Vagina (tissue), 2 donors: ENCODE measurements around the gene FRYL. TPM values are rescaled to one million over a fixed set of nuclear protein-coding genes. Genes with fewer than 3 reads are reported as not detected.
"Not testable (repeated sequence)": the region's sequence is repeated elsewhere in the genome, so short reads cannot be mapped to it uniquely, and the experiment has no call there.

ENCODE experiments used
- DNase-seq, 2 donors: peaks; one replicate each; pipeline ENCODE4 v3.0.0-alpha.2; 2017; ENCODE audit errors: extremely low spot score in 2 of 2
- H3K27ac ChIP-seq: fragments of 200-600 bp; sonication (generic); one replicate; pipeline ENCODE4 v1.5.1; 2019
- H3K27me3 ChIP-seq: fragments of 200-600 bp; sonication (generic); one replicate; pipeline ENCODE4 v1.5.1; 2019
- H3K36me3 ChIP-seq, 2 donors: fragments of 200-600 bp; sonication (generic); one replicate each; pipeline ENCODE4 v1.5.1; 2017 to 2019
- H3K4me1 ChIP-seq: fragments of 200-600 bp; sonication (generic); one replicate; pipeline ENCODE4 v1.5.1; 2019
- H3K4me3 ChIP-seq, 2 donors: fragments of 200-600 bp; sonication (generic); 1 replicate in 1 of 2; 2 replicates in 1 of 2; pipeline ENCODE4 v1.5.1; 2016 to 2019
- H3K9me3 ChIP-seq: fragments of 200-600 bp; sonication (generic); one replicate; pipeline ENCODE4 v1.5.1; 2019
- CTCF ChIP-seq, 3 experiments: fragments of 450-650 bp in 2 of 3; fragments of 200-600 bp in 1 of 3; sonication (generic) in 1 of 3; IDR thresholded peaks; one replicate each; pipeline ENCODE4 v1.5.1; 2017 to 2019; ENCODE audit warnings: antibody characterized with exemption in 3 of 3, mild to moderate bottlenecking in 2 of 3, moderate library complexity in 2 of 3
- POLR2A ChIP-seq, 2 donors: fragments of 450-650 bp; IDR thresholded peaks; one replicate each; pipeline ENCODE4 v1.6.1; 2017; ENCODE audit warnings: antibody characterized with exemption in 2 of 2, mild to moderate bottlenecking in 2 of 2, moderate library complexity in 2 of 2
- POLR2AphosphoS5 ChIP-seq, 2 donors: sonication (generic); formaldehyde crosslinking; IDR thresholded peaks; one replicate each; pipeline ENCODE4 v1.9.0; 2017; ENCODE audit warnings: antibody characterized with exemption in 2 of 2, mild to moderate bottlenecking in 2 of 2, low read depth in 1 of 2; ENCODE audit not compliant: insufficient read depth in 1 of 2
- intact Hi-C: fragments of 100-400 bp; cut with DNase I; formaldehyde crosslinking; loops from one replicate; pipeline ENCODE4 v1.15.1; 2023
- total RNA-seq: library from RNA; depleted of rRNA; stranded (reverse); fragments of >200 nt; gene quantifications from one replicate; pipeline ENCODE4 v1.2.3, GENCODE V29; 2016

FRYL gene
- total RNA-seq, 1 donor from 2014 or later = 51.8 TPM

DNA sequence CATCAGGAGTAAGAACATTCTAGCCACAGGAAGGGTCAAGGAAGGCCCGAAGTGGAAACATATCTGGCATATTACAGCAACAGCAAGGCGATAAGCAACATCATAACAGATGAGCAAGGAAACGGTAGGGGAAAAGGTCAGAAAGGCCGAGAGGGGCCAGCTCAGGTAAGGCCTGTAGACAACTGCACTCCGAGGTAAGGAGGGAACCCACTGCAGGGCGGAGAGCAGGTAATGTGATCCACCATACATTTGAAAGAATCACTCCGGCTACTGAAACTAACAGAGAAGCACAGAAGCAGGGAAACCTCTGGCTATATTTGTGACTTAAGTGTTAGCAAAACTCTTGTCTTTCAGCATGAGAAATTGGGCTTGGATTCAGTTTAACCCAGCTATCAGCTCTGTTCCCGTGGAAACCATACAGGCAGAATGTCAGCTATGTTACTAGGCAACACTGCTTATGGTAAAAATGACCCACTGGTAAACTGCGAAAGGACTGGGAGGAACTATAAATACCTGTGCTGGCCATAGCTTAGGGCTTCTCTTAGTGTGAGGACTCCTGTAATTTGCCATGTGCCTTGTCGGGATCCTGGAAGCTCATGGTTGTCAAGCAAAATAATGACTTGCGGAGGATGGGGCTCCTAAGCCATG is 31.0 kb downstream of the FRYL start:
- no peak overlapping the region for H3K4me3 ChIP-seq
- no peaks in the 10 kb centered on the region for H3K27me3 ChIP-seq
- no peaks in the 10 kb centered on the region for H3K9me3 ChIP-seq
- TF ChIP-seq POLR2AphosphoS5 (IDR thresholded peaks at IDR 0.05; ENCODE audit: insufficient read depth in 1 of 2, low read depth in 1 of 2) = no peak
- TF ChIP-seq CTCF (IDR thresholded peaks at IDR 0.05) = no peak
- TF ChIP-seq POLR2A (IDR thresholded peaks at IDR 0.05) = no peak
- intact Hi-C loops = no loop called here
- H3K27ac ChIP-seq = no peak overlapping the region
- peaks cover 44% of the 10 kb centered on the region for H3K4me1 ChIP-seq
- DNase-seq = no peak
- H3K36me3 ChIP-seq = no peaks in the 10 kb centered on the region

GRCh38 chr4:48746608-48747362 is 33.3 kb downstream of the FRYL start:
- Histone ChIP-seq H3K4me1 (peaks cover 24% of the 10 kb centered on the region), H3K9me3 (no peaks in the 10 kb centered on the region), H3K4me3 (no peak overlapping the region), H3K27ac (no peak overlapping the region), H3K27me3 (no peaks in the 10 kb centered on the region), H3K36me3 (no peaks in the 10 kb centered on the region)
- intact Hi-C loops = no loop called here
- DNase-seq = no peak
- TF ChIP-seq POLR2AphosphoS5 (IDR thresholded peaks at IDR 0.05; ENCODE audit: insufficient read depth in 1 of 2, low read depth in 1 of 2) = no peak
- no peak for TF ChIP-seq POLR2A (IDR thresholded peaks at IDR 0.05)
- no peak for TF ChIP-seq CTCF (IDR thresholded peaks at IDR 0.05)

DNA sequence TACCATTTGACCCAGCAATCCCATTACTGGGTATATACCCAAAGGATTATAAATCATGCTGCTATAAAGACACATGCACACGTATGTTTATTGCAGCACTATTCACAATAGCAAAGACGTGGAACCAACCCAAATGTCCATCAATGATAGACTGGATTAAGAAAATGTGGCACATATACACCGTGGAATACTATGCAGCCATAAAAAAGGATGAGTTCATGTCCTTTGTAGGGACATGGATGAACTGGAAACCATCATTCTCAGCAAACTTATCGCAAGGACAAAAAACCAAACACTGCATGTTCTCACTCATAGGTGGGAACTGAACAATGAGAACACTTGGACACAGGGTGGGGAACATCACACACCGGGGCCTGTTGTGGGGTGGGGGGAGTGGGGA is 34.9 kb downstream of the FRYL start:
- H3K4me3 ChIP-seq, H3K27ac ChIP-seq, H3K36me3 ChIP-seq, intact Hi-C loops, DNase-seq, H3K9me3 ChIP-seq, H3K27me3 ChIP-seq: not testable (repeated sequence)
- peaks cover 11% of the 10 kb centered on the region for H3K4me1 ChIP-seq

DNA sequence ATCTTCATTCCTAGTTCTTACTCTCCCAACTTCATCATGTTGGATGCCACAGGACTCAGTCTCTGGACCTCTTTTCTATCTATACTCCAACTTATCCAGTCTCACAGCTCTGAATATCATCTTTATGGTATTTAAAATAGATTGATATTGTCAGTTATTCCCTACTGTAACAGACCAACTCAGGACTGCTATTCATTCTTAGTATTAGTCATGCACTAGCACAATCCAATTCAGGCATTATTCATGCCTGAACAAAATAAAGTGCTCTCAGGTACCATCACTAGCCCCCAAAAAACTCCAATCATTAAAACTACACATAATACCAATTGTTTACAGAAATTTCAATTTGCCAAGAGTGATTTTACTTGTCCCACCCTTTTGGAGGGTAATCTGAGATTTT is 37.7 kb downstream of the FRYL start:
- intact Hi-C loops = no loop called here
- TF ChIP-seq POLR2AphosphoS5 (IDR thresholded peaks at IDR 0.05; ENCODE audit: insufficient read depth in 1 of 2, low read depth in 1 of 2) (no peak), CTCF (IDR thresholded peaks at IDR 0.05) (no peak), POLR2A (IDR thresholded peaks at IDR 0.05) (no peak)
- no peaks in the 10 kb centered on the region for H3K36me3 ChIP-seq
- H3K27me3 ChIP-seq = no peaks in the 10 kb centered on the region
- H3K4me3 ChIP-seq = no peak overlapping the region
- no peaks in the 10 kb centered on the region for H3K9me3 ChIP-seq
- H3K27ac ChIP-seq = no peak overlapping the region
- no peaks in the 10 kb centered on the region for H3K4me1 ChIP-seq
- no peak for DNase-seq

- no peak for DNase-seq
- intact Hi-C loops = no loop called here
- Histone ChIP-seq H3K9me3 (no peaks in the 10 kb centered on the region), H3K27ac (no peak overlapping the region), H3K4me1 (no peaks in the 10 kb centered on the region), H3K4me3 (no peak overlapping the region), H3K27me3 (no peaks in the 10 kb centered on the region), H3K36me3 (no peaks in the 10 kb centered on the region)
- TF ChIP-seq CTCF (IDR thresholded peaks at IDR 0.05) (no peak), POLR2AphosphoS5 (IDR thresholded peaks at IDR 0.05; ENCODE audit: insufficient read depth in 1 of 2, low read depth in 1 of 2) (no peak), POLR2A (IDR thresholded peaks at IDR 0.05) (no peak)
These were observed 40.5 kb downstream of the FRYL start for GRCh38 chr4:48739560-48740019.
